ENCODE results near the gene WWOX. TPM values are rescaled to one million over a fixed set of nuclear protein-coding genes. Genes with fewer than 3 reads are reported as not detected.

The WWOX gene
- total RNA-seq, 1 donor from 2014 or later = 18.6 TPM

- Mint-ChIP-seq H3K9me3 (ENCODE audit: unreplicated experiment) (peaks cover 17% of the 10 kb centered on the region), H3K4me3 (ENCODE audit: unreplicated experiment) (no peak overlapping the region), H3K27ac (ENCODE audit: unreplicated experiment) (no peak overlapping the region), H3K36me3 (ENCODE audit: low read depth, unreplicated experiment) (peaks cover 11% of the 10 kb centered on the region), H3K4me1 (ENCODE audit: unreplicated experiment) (peaks cover 30% of the 10 kb centered on the region), H3K27me3 (ENCODE audit: unreplicated experiment) (peaks cover 1% of the 10 kb centered on the region)
- no peak for DNase-seq (ENCODE audit: low spot score)
- no peak for TF ChIP-seq CTCF (IDR thresholded peaks at IDR 0.05; ENCODE audit: unreplicated experiment)
Observed at GRCh38 chr16:78919852-78920251, 820.4 kb downstream of the WWOX start.

- no peak overlapping the region for H3K27ac Mint-ChIP-seq (ENCODE audit: unreplicated experiment)
- peaks cover 11% of the 10 kb centered on the region for H3K36me3 Mint-ChIP-seq (ENCODE audit: low read depth, unreplicated experiment)
- no peak for TF ChIP-seq CTCF (IDR thresholded peaks at IDR 0.05; ENCODE audit: unreplicated experiment)
- no peak overlapping the region for H3K4me3 Mint-ChIP-seq (ENCODE audit: unreplicated experiment)
- DNase-seq (ENCODE audit: low spot score) = no peak
- peaks cover 17% of the 10 kb centered on the region for H3K9me3 Mint-ChIP-seq (ENCODE audit: unreplicated experiment)
- H3K27me3 Mint-ChIP-seq (ENCODE audit: unreplicated experiment) = peaks cover 1% of the 10 kb centered on the region
- H3K4me1 Mint-ChIP-seq (ENCODE audit: unreplicated experiment) = peaks cover 22% of the 10 kb centered on the region
Observed at GRCh38 chr16:78920621-78921020, 821.2 kb downstream of the WWOX start.

GRCh38 chr16:78925083-78925767 lies 825.8 kb downstream of the WWOX start:
- Mint-ChIP-seq H3K27me3 (ENCODE audit: unreplicated experiment) (no peaks in the 10 kb centered on the region), H3K9me3 (ENCODE audit: unreplicated experiment) (peaks cover 17% of the 10 kb centered on the region), H3K27ac (ENCODE audit: unreplicated experiment) (no peak overlapping the region), H3K4me1 (ENCODE audit: unreplicated experiment) (no peaks in the 10 kb centered on the region), H3K4me3 (ENCODE audit: unreplicated experiment) (no peak overlapping the region), H3K36me3 (ENCODE audit: low read depth, unreplicated experiment) (peaks cover 11% of the 10 kb centered on the region)
- TF ChIP-seq CTCF (IDR thresholded peaks at IDR 0.05; ENCODE audit: unreplicated experiment) = peak; percentile 52
- peak; percentile 5 for DNase-seq (ENCODE audit: low spot score)

GRCh38 chr16:78926723-78927210 lies 827.3 kb downstream of the WWOX start:
- TF ChIP-seq CTCF (IDR thresholded peaks at IDR 0.05; ENCODE audit: unreplicated experiment) = no peak
- no peak overlapping the region for H3K27ac Mint-ChIP-seq (ENCODE audit: unreplicated experiment)
- H3K9me3 Mint-ChIP-seq (ENCODE audit: unreplicated experiment) = peaks cover 8% of the 10 kb centered on the region

GRCh38 chr16:78927766-78928165 lies 828.3 kb downstream of the WWOX start:
- Mint-ChIP-seq H3K36me3 (ENCODE audit: low read depth, unreplicated experiment) (peaks cover 4% of the 10 kb centered on the region), H3K27me3 (ENCODE audit: unreplicated experiment) (peaks cover 1% of the 10 kb centered on the region), H3K4me1 (ENCODE audit: unreplicated experiment) (no peaks in the 10 kb centered on the region), H3K4me3 (ENCODE audit: unreplicated experiment) (no peak overlapping the region), H3K9me3 (ENCODE audit: unreplicated experiment) (peaks cover 5% of the 10 kb centered on the region), H3K27ac (ENCODE audit: unreplicated experiment) (no peak overlapping the region)
- DNase-seq (ENCODE audit: low spot score) = no peak
- TF ChIP-seq CTCF (IDR thresholded peaks at IDR 0.05; ENCODE audit: unreplicated experiment) = no peak

More at GRCh38 chr16:78926723-78927210, 827.3 kb downstream of the WWOX start:
- no peak overlapping the region for H3K4me3 Mint-ChIP-seq (ENCODE audit: unreplicated experiment)
- H3K36me3 Mint-ChIP-seq (ENCODE audit: low read depth, unreplicated experiment) = peaks cover 4% of the 10 kb centered on the region
- H3K4me1 Mint-ChIP-seq (ENCODE audit: unreplicated experiment) = no peaks in the 10 kb centered on the region
- no peak for DNase-seq (ENCODE audit: low spot score)
- H3K27me3 Mint-ChIP-seq (ENCODE audit: unreplicated experiment) = peaks cover 1% of the 10 kb centered on the region
